ENCODE results near the gene LAD1. TPM values are rescaled to one million over a fixed set of nuclear protein-coding genes. Genes with fewer than 3 reads are reported as not detected.

The LAD1 gene
- total RNA-seq, 1 experiment from 2014 or later, result 0.10 TPM

DNA sequence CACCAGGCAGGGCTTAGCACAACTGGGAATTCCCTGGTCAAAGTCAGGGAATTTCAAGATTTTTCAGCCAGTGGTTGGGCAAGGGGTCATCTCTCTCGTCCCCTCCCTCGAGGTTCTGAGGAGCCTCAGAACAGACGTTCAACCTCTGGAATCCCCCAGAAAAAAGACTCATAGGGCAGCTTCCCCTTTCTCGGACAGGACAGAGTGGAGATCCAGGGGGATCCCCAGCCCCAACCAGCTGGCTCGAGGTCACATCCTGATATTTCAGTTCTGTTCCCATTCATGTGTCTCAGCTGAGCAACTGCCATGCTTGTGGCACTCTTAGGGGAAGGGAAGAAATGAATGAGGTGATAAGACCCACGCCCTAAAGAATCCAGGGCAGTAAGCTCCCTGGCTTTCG is 4.9 kb upstream of the LAD1 start:
- no peaks in the 10 kb centered on the region for H3K4me1 ChIP-seq (ENCODE audit: control insufficient read depth, insufficient read depth, low read length)
- no peak overlapping the region for H3K4me3 ChIP-seq (ENCODE audit: low read depth in 2 of 2, low read length in 2 of 2)
- ATAC-seq (no peak), DNase-seq (ENCODE audit: low read depth, low spot score) (no peak)
- intact Hi-C loops (cut with micrococcal nuclease; ENCODE audit: unreplicated experiment), result no loop called here
- TF ChIP-seq SIN3A (IDR thresholded peaks at IDR 0.05; ENCODE audit: borderline replicate concordance, insufficient read depth, low read depth, low read length) (no peak), POLR2AphosphoS5 (IDR thresholded peaks at IDR 0.05; ENCODE audit: low read depth, low read length) (no peak), TCF7L2 (IDR thresholded peaks at IDR 0.05; ENCODE audit: low read depth, low read length) (no peak)
- TF ChIP-seq, protein P1, sequence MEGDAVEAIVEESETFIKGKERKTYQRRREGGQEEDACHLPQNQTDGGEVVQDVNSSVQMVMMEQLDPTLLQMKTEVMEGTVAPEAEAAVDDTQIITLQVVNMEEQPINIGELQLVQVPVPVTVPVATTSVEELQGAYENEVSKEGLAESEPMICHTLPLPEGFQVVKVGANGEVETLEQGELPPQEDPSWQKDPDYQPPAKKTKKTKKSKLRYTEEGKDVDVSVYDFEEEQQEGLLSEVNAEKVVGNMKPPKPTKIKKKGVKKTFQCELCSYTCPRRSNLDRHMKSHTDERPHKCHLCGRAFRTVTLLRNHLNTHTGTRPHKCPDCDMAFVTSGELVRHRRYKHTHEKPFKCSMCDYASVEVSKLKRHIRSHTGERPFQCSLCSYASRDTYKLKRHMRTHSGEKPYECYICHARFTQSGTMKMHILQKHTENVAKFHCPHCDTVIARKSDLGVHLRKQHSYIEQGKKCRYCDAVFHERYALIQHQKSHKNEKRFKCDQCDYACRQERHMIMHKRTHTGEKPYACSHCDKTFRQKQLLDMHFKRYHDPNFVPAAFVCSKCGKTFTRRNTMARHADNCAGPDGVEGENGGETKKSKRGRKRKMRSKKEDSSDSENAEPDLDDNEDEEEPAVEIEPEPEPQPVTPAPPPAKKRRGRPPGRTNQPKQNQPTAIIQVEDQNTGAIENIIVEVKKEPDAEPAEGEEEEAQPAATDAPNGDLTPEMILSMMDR (IDR thresholded peaks at IDR 0.05), result no peak
- TF ChIP-seq, protein P2, sequence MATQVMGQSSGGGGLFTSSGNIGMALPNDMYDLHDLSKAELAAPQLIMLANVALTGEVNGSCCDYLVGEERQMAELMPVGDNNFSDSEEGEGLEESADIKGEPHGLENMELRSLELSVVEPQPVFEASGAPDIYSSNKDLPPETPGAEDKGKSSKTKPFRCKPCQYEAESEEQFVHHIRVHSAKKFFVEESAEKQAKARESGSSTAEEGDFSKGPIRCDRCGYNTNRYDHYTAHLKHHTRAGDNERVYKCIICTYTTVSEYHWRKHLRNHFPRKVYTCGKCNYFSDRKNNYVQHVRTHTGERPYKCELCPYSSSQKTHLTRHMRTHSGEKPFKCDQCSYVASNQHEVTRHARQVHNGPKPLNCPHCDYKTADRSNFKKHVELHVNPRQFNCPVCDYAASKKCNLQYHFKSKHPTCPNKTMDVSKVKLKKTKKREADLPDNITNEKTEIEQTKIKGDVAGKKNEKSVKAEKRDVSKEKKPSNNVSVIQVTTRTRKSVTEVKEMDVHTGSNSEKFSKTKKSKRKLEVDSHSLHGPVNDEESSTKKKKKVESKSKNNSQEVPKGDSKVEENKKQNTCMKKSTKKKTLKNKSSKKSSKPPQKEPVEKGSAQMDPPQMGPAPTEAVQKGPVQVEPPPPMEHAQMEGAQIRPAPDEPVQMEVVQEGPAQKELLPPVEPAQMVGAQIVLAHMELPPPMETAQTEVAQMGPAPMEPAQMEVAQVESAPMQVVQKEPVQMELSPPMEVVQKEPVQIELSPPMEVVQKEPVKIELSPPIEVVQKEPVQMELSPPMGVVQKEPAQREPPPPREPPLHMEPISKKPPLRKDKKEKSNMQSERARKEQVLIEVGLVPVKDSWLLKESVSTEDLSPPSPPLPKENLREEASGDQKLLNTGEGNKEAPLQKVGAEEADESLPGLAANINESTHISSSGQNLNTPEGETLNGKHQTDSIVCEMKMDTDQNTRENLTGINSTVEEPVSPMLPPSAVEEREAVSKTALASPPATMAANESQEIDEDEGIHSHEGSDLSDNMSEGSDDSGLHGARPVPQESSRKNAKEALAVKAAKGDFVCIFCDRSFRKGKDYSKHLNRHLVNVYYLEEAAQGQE (IDR thresholded peaks at IDR 0.05; ENCODE audit: insufficient read depth in 1 of 2, low read depth in 2 of 2, low read length in 1 of 2), result no peak
- in situ Hi-C loops (cut with HindIII; ENCODE audit: low pct_unique_long_range_greater_than_20kb, low sequenced_read_pairs), result no loop called here
- H3K36me3 ChIP-seq (ENCODE audit: control insufficient read depth, insufficient read depth, low read length), result no peaks in the 10 kb centered on the region
- H3K9me3 ChIP-seq (ENCODE audit: control insufficient read depth, insufficient read depth, low read depth, low read length), result no peaks in the 10 kb centered on the region
- BruUV-seq (replicated peaks), result no TSS peak
- peaks cover 5% of the 10 kb centered on the region; the same call in 1 of the 2 replicates for H3K27me3 ChIP-seq (ENCODE audit: control insufficient read depth, insufficient read depth, low read length)
- H3K27ac ChIP-seq (ENCODE audit: low read length), result no peak overlapping the region
- ChIA-PET POLR2A (no interaction called here), CTCF (interaction anchor here (0.7 kb wide), 1 partner anchor 101 kb away, joined by 3 read pairs; no protein-coding TSS in a partner anchor)

DNA sequence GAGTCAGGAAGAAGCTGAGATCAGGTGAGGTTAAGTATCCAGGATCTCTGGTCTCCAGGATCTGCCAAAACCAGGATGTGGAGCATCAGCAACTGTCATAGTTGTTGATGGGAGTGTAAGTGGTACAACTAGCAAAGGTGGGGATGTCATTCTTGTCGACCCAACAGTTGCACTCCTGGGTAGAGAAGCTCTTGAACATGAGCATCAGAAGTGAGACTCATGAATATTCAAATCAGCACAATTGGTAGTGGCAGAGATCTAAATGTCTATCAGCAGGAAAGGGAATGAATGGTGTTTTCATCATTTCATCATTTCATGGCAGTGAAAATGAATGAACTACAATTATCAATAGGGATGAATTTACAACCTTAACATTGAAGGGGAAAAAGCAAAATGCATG is 4.2 kb upstream of the LAD1 start:
- CTCF ChIA-PET, result no interaction called here
- no TSS peak for BruUV-seq (replicated peaks)

More for the DNA sequence above, 4.2 kb upstream of the LAD1 start:
- no peaks in the 10 kb centered on the region for H3K4me1 ChIP-seq (ENCODE audit: control insufficient read depth, insufficient read depth, low read length)
- H3K4me3 ChIP-seq (ENCODE audit: low read depth in 2 of 2, low read length in 2 of 2), result no peak overlapping the region
- in situ Hi-C loops (cut with HindIII; ENCODE audit: low pct_unique_long_range_greater_than_20kb, low sequenced_read_pairs), result no loop called here
- no peaks in the 10 kb centered on the region for H3K9me3 ChIP-seq (ENCODE audit: control insufficient read depth, insufficient read depth, low read depth, low read length)
- POLR2A ChIA-PET, result no interaction called here
- TF ChIP-seq, protein P2 (IDR thresholded peaks at IDR 0.05; ENCODE audit: insufficient read depth in 1 of 2, low read depth in 2 of 2, low read length in 1 of 2), result no peak
- TF ChIP-seq POLR2AphosphoS5 (IDR thresholded peaks at IDR 0.05; ENCODE audit: low read depth, low read length) (no peak), SIN3A (IDR thresholded peaks at IDR 0.05; ENCODE audit: borderline replicate concordance, insufficient read depth, low read depth, low read length) (no peak), TCF7L2 (IDR thresholded peaks at IDR 0.05; ENCODE audit: low read depth, low read length) (no peak)
- TF ChIP-seq, protein P1 (IDR thresholded peaks at IDR 0.05), result no peak
- intact Hi-C loops (cut with micrococcal nuclease; ENCODE audit: unreplicated experiment), result no loop called here
- DNase-seq (ENCODE audit: low read depth, low spot score) (no peak), ATAC-seq (no peak)
- peaks cover 5% of the 10 kb centered on the region; the same call in 1 of the 2 replicates for H3K27me3 ChIP-seq (ENCODE audit: control insufficient read depth, insufficient read depth, low read length)
- H3K27ac ChIP-seq (ENCODE audit: low read length), result no peak overlapping the region
- H3K36me3 ChIP-seq (ENCODE audit: control insufficient read depth, insufficient read depth, low read length), result 0 out of 2 replicates have a peak, but pooled peaks cover 2% of the 10 kb centered on the region
